D721Med (cell line): ENCODE measurements around the gene KRTAP4-1.

Source experiments
- DNase-seq: peaks from one replicate; pipeline ENCODE4 v3.0.0; 2011; ENCODE audit warnings: low spot score; ENCODE audit not compliant: insufficient read length
- FAIRE-seq: peaks from 2 replicates; lab custom pipeline; 2011; peaks lifted over from hg19 to GRCh38; lab: Jason Lieb, UNC
- TF ChIP-seq, protein P1 (sequence below): IDR thresholded peaks from 2 replicates; pipeline ENCODE4 v1.5.1; 2012; ENCODE audit warnings: mild to moderate bottlenecking, control low read depth; ENCODE audit not compliant: insufficient read depth; ENCODE audit errors: missing control alignments

Gene KRTAP4-1

DNA sequence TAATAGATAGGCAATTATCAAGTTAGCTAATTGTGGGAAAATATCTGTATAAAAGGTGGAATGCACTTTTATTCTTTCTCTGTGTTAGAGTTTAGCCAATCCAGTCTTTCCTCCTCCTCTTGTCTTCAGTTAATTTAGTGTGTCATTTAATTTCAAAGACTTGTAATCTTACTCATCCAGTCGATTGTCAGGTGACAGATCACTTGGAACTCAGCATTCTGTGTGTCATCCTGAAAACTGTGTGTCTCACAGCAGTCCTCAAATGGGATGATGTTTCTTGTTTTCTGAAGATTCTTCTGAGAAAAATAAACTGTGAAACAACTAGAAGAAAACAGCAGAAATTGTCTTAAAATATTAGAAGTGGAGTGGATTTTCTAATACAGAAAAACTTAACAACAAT, 290 bp upstream of the KRTAP4-1 start:
- TF ChIP-seq, protein P1, sequence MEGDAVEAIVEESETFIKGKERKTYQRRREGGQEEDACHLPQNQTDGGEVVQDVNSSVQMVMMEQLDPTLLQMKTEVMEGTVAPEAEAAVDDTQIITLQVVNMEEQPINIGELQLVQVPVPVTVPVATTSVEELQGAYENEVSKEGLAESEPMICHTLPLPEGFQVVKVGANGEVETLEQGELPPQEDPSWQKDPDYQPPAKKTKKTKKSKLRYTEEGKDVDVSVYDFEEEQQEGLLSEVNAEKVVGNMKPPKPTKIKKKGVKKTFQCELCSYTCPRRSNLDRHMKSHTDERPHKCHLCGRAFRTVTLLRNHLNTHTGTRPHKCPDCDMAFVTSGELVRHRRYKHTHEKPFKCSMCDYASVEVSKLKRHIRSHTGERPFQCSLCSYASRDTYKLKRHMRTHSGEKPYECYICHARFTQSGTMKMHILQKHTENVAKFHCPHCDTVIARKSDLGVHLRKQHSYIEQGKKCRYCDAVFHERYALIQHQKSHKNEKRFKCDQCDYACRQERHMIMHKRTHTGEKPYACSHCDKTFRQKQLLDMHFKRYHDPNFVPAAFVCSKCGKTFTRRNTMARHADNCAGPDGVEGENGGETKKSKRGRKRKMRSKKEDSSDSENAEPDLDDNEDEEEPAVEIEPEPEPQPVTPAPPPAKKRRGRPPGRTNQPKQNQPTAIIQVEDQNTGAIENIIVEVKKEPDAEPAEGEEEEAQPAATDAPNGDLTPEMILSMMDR: no peak
- DNase-seq (no peak), FAIRE-seq (no peak)

- DNase-seq (no peak), FAIRE-seq (no peak)
- TF ChIP-seq, protein P1: no peak
Measured at GRCh38 chr17:41178843-41179616, 5.7 kb downstream of the KRTAP4-1 start.

- no peak for DNase-seq
Measured at GRCh38 chr17:41178341-41178740, 6.4 kb downstream of the KRTAP4-1 start.

DNA sequence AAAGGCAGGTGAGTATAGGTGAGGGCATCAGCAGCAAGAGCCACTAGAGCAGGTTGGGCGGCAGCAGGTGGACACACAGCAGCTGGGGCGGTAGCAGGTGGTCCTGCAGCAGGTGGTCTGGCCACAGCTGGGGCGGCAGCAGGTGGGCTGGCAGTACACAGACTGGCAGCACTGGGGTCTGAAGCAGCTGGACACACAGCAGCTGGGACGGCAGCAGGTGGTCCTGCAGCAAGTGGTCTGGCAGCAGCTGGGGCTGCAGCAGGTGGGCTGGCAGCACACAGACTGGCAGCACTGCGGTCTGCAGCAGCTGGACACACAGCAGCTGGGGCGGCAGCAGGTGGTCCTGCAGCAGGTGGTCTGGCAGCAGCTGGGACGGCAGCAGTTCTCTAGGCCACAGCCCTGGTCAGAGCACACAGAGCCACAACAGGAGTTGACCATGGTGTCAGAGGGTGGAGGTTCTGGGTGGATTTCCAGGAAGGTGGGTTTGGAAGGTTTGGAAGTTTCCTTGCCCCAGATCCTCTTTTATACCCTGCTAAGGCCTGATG, 6.9 kb downstream of the KRTAP4-1 start, which contains the start of gene KRTAP4-2:
Gene KRTAP4-2, minus strand, starts transcription at position 495 of the 545 bp plus-strand sequence. Its CDS starts 57 bp downstream, at position 438.
- DNase-seq: no peak
- TF ChIP-seq, protein P1: no peak
- no peak for FAIRE-seq

More at GRCh38 chr17:41178341-41178740, 6.4 kb downstream of the KRTAP4-1 start:
- FAIRE-seq: no peak
- TF ChIP-seq, protein P1: no peak

GRCh38 chr17:41176744-41177387, 7.8 kb downstream of the KRTAP4-1 start:
- DNase-seq (no peak), FAIRE-seq (no peak)
- TF ChIP-seq, protein P1: no peak

DNA sequence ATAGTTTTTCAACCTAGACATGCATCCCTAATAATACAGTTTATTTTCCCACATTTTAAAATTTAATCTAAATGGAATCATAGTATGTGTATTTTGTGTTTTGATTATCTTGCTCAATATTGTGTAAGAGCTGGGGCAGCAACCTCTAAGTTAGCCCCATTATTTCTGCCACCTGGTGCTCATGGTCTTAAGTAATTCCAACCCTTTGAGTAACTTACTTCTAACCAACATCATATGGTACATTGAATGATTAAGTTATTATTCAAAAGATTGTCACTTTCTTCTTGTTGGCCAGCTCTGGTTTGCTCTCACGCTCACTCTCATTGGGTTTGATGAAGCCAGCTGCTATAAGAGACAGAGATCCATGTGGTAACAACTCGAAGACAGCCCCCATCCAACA, 12.8 kb downstream of the KRTAP4-1 start:
- no peak for DNase-seq
- no peak for FAIRE-seq
- TF ChIP-seq, protein P1: no peak
